MCF 10A (cell line): Measurements from ENCODE around the gene TPP2. TPM values are rescaled to one million over a fixed set of nuclear protein-coding genes. Genes with fewer than 3 reads are reported as not detected.

ENCODE experiments used
- BruUV-seq: library from RNA; stranded (reverse); fragments of 400-500 nt; replicated peaks from 2 replicates; lab custom pipeline; 2021; lab: Mats Ljungman, UMichigan
- CTCF ChIA-PET: fragments of 300-600 bp; sonication (Branson Sonifier 250); formaldehyde crosslinking; extraction: SDS; loops from one replicate; lab custom pipeline; 2021; ENCODE audit warnings: antibody characterized with exemption, inconsistent platforms; lab: Yijun Ruan, JAX
- POLR2A ChIA-PET: fragments of 300-600, 350-650 bp; sonication (Branson Sonifier 250); formaldehyde crosslinking; extraction: SDS; loops from one replicate; lab custom pipeline; 2020; ENCODE audit warnings: antibody characterized with exemption, inconsistent platforms; lab: Yijun Ruan, JAX
- DNase-seq: peaks from one replicate; pipeline ENCODE4 v3.0.0-alpha.2; 2018; ENCODE audit not compliant: unreplicated experiment
- H3K27ac Mint-ChIP-seq: one replicate; pipeline ENCODE4 v1.8.0; 2022; ENCODE audit warnings: mild to moderate bottlenecking, low read depth, mixed read lengths; ENCODE audit not compliant: unreplicated experiment
- H3K27me3 Mint-ChIP-seq: one replicate; pipeline ENCODE4 v1.8.0; 2022; ENCODE audit warnings: mixed read lengths; ENCODE audit not compliant: insufficient read depth, unreplicated experiment
- H3K36me3 Mint-ChIP-seq: one replicate; pipeline ENCODE4 v1.8.0; 2022; ENCODE audit warnings: mild to moderate bottlenecking, moderate library complexity, mixed read lengths; ENCODE audit not compliant: insufficient read depth, unreplicated experiment
- H3K4me1 Mint-ChIP-seq: one replicate; pipeline ENCODE4 v1.8.0; 2022; ENCODE audit warnings: mixed read lengths; ENCODE audit not compliant: insufficient read depth, unreplicated experiment
- H3K4me3 Mint-ChIP-seq: one replicate; pipeline ENCODE4 v1.8.0; 2022; ENCODE audit warnings: mild to moderate bottlenecking, moderate library complexity, mixed read lengths; ENCODE audit not compliant: unreplicated experiment
- H3K9me3 Mint-ChIP-seq: one replicate; pipeline ENCODE4 v1.8.0; 2022; ENCODE audit warnings: mixed read lengths; ENCODE audit not compliant: unreplicated experiment
- intact Hi-C: fragments of 100-400 bp; cut with micrococcal nuclease; formaldehyde crosslinking; loops from 2 replicates; pipeline ENCODE4 v1.14.1; 2022
- total RNA-seq: library from RNA; stranded (reverse); gene quantifications from 2 replicates; pipeline ENCODE4 v1.2.3, GENCODE V29; 2022
- TF ChIP-seq, protein P1 (sequence below): fragments of 200-600 bp; IDR thresholded peaks from one replicate; pipeline ENCODE4 v1.8.0; 2022; ENCODE audit warnings: antibody characterized with exemption, mild to moderate bottlenecking; ENCODE audit not compliant: unreplicated experiment

Gene TPP2
- total RNA-seq, 1 experiment from 2014 or later, result 44.2 TPM

GRCh38 chr13:102693250-102693649 lies 96.5 kb downstream of the TPP2 start:
- Mint-ChIP-seq H3K4me3 (no peak overlapping the region), H3K4me1 (no peaks in the 10 kb centered on the region), H3K9me3 (no peaks in the 10 kb centered on the region), H3K27me3 (peaks cover 19% of the 10 kb centered on the region), H3K36me3 (no peaks in the 10 kb centered on the region), H3K27ac (no peak overlapping the region)
- ChIA-PET CTCF (interaction anchor here (0.6 to 1.5 kb wide), 4 partner anchors 11 to 108 kb away, joined by 3 to 6 read pairs (median 3); no protein-coding TSS in a partner anchor), POLR2A (interaction anchor here (1.2 kb wide), 1 partner anchor 10 kb away, joined by 4 read pairs; no protein-coding TSS in a partner anchor)
- intact Hi-C loops, result no loop called here
- DNase-seq, result no peak
- TF ChIP-seq, protein P1, sequence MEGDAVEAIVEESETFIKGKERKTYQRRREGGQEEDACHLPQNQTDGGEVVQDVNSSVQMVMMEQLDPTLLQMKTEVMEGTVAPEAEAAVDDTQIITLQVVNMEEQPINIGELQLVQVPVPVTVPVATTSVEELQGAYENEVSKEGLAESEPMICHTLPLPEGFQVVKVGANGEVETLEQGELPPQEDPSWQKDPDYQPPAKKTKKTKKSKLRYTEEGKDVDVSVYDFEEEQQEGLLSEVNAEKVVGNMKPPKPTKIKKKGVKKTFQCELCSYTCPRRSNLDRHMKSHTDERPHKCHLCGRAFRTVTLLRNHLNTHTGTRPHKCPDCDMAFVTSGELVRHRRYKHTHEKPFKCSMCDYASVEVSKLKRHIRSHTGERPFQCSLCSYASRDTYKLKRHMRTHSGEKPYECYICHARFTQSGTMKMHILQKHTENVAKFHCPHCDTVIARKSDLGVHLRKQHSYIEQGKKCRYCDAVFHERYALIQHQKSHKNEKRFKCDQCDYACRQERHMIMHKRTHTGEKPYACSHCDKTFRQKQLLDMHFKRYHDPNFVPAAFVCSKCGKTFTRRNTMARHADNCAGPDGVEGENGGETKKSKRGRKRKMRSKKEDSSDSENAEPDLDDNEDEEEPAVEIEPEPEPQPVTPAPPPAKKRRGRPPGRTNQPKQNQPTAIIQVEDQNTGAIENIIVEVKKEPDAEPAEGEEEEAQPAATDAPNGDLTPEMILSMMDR, result no peak
- no TSS peak for BruUV-seq

GRCh38 chr13:102693776-102694175 lies 97.0 kb downstream of the TPP2 start:
- TF ChIP-seq, protein P1, result no peak
- H3K9me3 Mint-ChIP-seq, result no peaks in the 10 kb centered on the region
- BruUV-seq, result no TSS peak
- no peak overlapping the region for H3K4me3 Mint-ChIP-seq
- CTCF ChIA-PET, result interaction anchor here (0.6 to 1.5 kb wide), 4 partner anchors 10 to 108 kb away, joined by 3 to 6 read pairs (median 3); no protein-coding TSS in a partner anchor
- intact Hi-C loops, result no loop called here
- H3K36me3 Mint-ChIP-seq, result no peaks in the 10 kb centered on the region
- POLR2A ChIA-PET, result interaction anchor here (1.2 kb wide), 1 partner anchor 11 kb away, joined by 4 read pairs; no protein-coding TSS in a partner anchor
- no peak for DNase-seq
- H3K27me3 Mint-ChIP-seq, result peaks cover 19% of the 10 kb centered on the region
- no peaks in the 10 kb centered on the region for H3K4me1 Mint-ChIP-seq
- no peak overlapping the region for H3K27ac Mint-ChIP-seq

DNA sequence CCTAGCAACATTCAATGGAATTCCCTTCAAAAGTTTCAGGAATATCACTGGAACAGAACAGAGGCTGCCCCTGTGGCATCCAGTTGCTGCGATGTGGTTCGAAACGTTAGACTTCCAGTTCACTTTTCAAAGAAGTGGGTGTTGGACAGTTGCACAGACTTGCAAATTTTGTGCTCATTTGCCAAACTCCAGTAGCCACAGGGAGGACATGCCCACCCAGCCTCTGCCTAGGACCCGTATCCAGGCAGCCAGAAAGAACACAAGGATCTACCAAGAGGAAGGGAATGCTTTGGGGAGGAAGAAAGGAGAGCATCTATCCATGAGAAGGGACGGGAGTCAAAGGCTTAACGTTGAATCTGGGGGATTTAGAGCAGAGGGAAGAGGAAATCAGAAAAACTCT lies 98.2 kb downstream of the TPP2 start, which contains the start of gene METTL21C:
TSS of gene METTL21C (minus strand) at position 108 of the 400 bp plus-strand sequence. CDS start 546 bp downstream, outside the sequence.
- CTCF ChIA-PET, result no interaction called here
- Mint-ChIP-seq H3K27me3 (peaks cover 19% of the 10 kb centered on the region), H3K4me1 (no peaks in the 10 kb centered on the region), H3K9me3 (no peaks in the 10 kb centered on the region), H3K36me3 (no peaks in the 10 kb centered on the region), H3K4me3 (no peak within 1 kb of the TSS), H3K27ac (no peak within 1 kb of the TSS)
- BruUV-seq, result no TSS peak
- TF ChIP-seq, protein P1, result no peak
- POLR2A ChIA-PET, result no interaction called here
- no peak for DNase-seq
- intact Hi-C loops, result no loop called here

DNA sequence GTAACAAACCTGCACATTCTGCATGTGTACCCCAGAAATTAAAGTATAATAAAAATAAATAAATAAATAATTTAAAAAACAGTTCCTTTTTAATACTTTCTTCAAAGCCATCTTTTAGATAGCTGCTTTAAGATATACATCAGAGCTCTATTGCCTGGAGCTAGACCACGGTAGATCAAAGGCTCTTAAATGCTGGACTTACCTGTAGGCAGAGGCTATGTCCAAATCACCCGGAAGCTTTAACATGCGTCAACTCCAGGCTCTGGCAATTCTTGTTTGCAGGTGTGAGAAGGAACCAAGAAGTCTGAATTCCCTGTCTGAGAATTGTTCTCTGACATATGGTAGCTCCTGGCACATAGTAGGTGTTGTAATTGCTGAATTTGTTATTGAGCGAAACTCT lies 99.7 kb downstream of the TPP2 start:
- ChIA-PET CTCF (interaction anchor here (0.6 to 1.1 kb wide), 3 partner anchors 23 to 547 kb away, joined by 3 to 5 read pairs (median 3); no protein-coding TSS in a partner anchor), POLR2A (no interaction called here)
- H3K4me3 Mint-ChIP-seq, result no peak overlapping the region
- no TSS peak for BruUV-seq
- no peak overlapping the region for H3K27ac Mint-ChIP-seq
- TF ChIP-seq, protein P1, result no peak
- no peaks in the 10 kb centered on the region for H3K9me3 Mint-ChIP-seq
- DNase-seq, result no peak
- H3K4me1 Mint-ChIP-seq, result no peaks in the 10 kb centered on the region
- intact Hi-C loops, result no loop called here
- peaks cover 19% of the 10 kb centered on the region for H3K27me3 Mint-ChIP-seq
- no peaks in the 10 kb centered on the region for H3K36me3 Mint-ChIP-seq
